Pancreas (tissue), 10 donors: ENCODE results near the gene LARP4B. TPM values are rescaled to one million over a fixed set of nuclear protein-coding genes. Genes with fewer than 3 reads are reported as not detected.
A peak's percentile ranks its signal among the peaks of the same experiment; 100 is the strongest.

Experiments used
- ATAC-seq, 4 donors: fragments of 200-7000 bp; cut with Tn5 transposase; one replicate each; pipeline versions ENCODE4 v1.8.0 to v1.9.1; 2020; ENCODE audit warnings: mild to moderate bottlenecking in 4 of 4, moderate library complexity in 4 of 4
- DNase-seq, 6 donors: peaks; one replicate each; pipeline ENCODE4 v3.0.0-alpha.2; 2020
- FAIRE-seq: peaks from 2 replicates; lab custom pipeline; 2012; peaks lifted over from hg19 to GRCh38; lab: Jason Lieb, UNC
- H3K27ac ChIP-seq, 4 donors: fragments of 200-600 bp; sonication (generic); 1 replicate in 3 of 4; 2 replicates in 1 of 4; pipeline versions ENCODE4 v1.5.0 to v1.8.0; 2020
- H3K27me3 ChIP-seq, 4 donors: fragments of 200-600 bp; one replicate each; pipeline ENCODE4 v1.8.0; 2021
- H3K36me3 ChIP-seq, 3 donors: fragments of 200-600 bp; sonication (generic) in 1 of 3; one replicate each; pipeline versions ENCODE4 v1.5.0 to v1.8.0; 2020 to 2021
- H3K4me1 ChIP-seq, 3 donors: fragments of 200-600 bp; one replicate each; pipeline ENCODE4 v1.8.0; 2021
- H3K4me3 ChIP-seq, 4 donors: fragments of 200-600 bp; sonication (generic) in 2 of 4; one replicate each; pipeline versions ENCODE4 v1.5.0 to v1.8.0; 2020 to 2021
- H3K9me3 ChIP-seq, 4 donors: fragments of 200-600 bp; one replicate each; pipeline ENCODE4 v1.8.0; 2021
- CTCF ChIP-seq, 4 donors: fragments of 200-600 bp; sonication (generic) in 3 of 4; IDR thresholded peaks; one replicate each; pipeline versions ENCODE4 v1.5.0 to v1.8.0; 2021; ENCODE audit warnings: antibody characterized with exemption in 4 of 4
- whole genome bisulfite sequencing, 2 donors: extraction: QIAGEN DNeasy Blood & Tissue Kit; methylation state at CpG; one replicate each; pipeline ENCODE4 v1.1.7; 2013; 5-methylcytosine and 5-hydroxymethylcytosine counted together
- intact Hi-C, 3 donors: fragments of 100-400 bp; cut with DNase I; formaldehyde crosslinking; loops; one replicate each; pipeline versions ENCODE4 v1.11.1 to v1.14.2; 2022
- polyA plus RNA-seq, 2 donors: library from polyadenylated mRNA; stranded (reverse); fragments of 200-250 nt; gene quantifications; one replicate each; pipeline ENCODE4 v1.2.3, GENCODE V29; 2013
- total RNA-seq, 6 donors: library from RNA; stranded (reverse); fragmentation: NEBNext Ultra II Directional in 4 of 6; extraction: Animal tissue kit (Norgen Biotek cat#: 25700) in 4 of 6; gene quantifications; one replicate each; pipeline versions ENCODE4 v1.2.1 to v1.2.4, GENCODE V29; 2021 to 2023
- donor health status: healthy with polysubstance abuse.
- donor health status: DM: no; HTN: no; CAD: no; lungs with moderate emphysema.
- donor health status: DM: no; HTN: no; CAD: no.
- donor health status: control.
- donor health status: control.
- donor health status: Bipolar disorder and iron deficiency.
- donor health status: DM: yes; HTN: yes; CAD: no.
- donor health status: DM: no; HTN: no; CAD: no.
- donor health status: DM: no; HTN: no; CAD: no.
- donor health status: DM: yes; HTN: yes; CAD: no.

The LARP4B gene
- total and polyA plus RNA-seq, 8 donors: 10.1 to 53.3 (median 32.2) TPM

GRCh38 chr10:819326-819725 lies 112.2 kb downstream of the LARP4B start:
- no peaks in the 10 kb centered on the region for H3K27me3 ChIP-seq
- TF ChIP-seq CTCF (IDR thresholded peaks at IDR 0.05): no peak
- FAIRE-seq (no peak), DNase-seq (no peak), ATAC-seq (peak in 1 of 4 donors; percentile 18)
- no peaks in the 10 kb centered on the region for H3K4me1 ChIP-seq
- H3K9me3 ChIP-seq: no peaks in the 10 kb centered on the region
- peaks cover 0 to 70% (median 32%) of the 10 kb centered on the region in 3 donors for H3K36me3 ChIP-seq
- 69 to 77% methylated on average over 9 of the region's 9 CpGs for WGBS, 2 donors
- intact Hi-C loops: no loop called here
- no peak overlapping the region for H3K27ac ChIP-seq
- H3K4me3 ChIP-seq: no peak overlapping the region

GRCh38 chr10:818526-819220 lies 112.8 kb downstream of the LARP4B start:
- FAIRE-seq: no peak
- 84 to 87% methylated on average over 9 of the region's 9 CpGs for WGBS, 2 donors
- no peak overlapping the region for H3K27ac ChIP-seq

GRCh38 chr10:818010-818409 lies 113.5 kb downstream of the LARP4B start:
- Histone ChIP-seq H3K27ac (no peak overlapping the region), H3K27me3 (no peaks in the 10 kb centered on the region), H3K36me3 (peaks cover 0 to 72% (median 27%) of the 10 kb centered on the region in 3 donors), H3K4me3 (no peak overlapping the region), H3K4me1 (no peaks in the 10 kb centered on the region), H3K9me3 (no peaks in the 10 kb centered on the region)
- ATAC-seq (no peak), FAIRE-seq (no peak), DNase-seq (no peak)
- intact Hi-C loops: no loop called here
- no peak for TF ChIP-seq CTCF (IDR thresholded peaks at IDR 0.05)
- WGBS, 2 donors: 91 to 92% methylated on average over 2 of the region's 2 CpGs

More at GRCh38 chr10:818526-819220, 112.8 kb downstream of the LARP4B start:
- Histone ChIP-seq H3K27me3 (no peaks in the 10 kb centered on the region), H3K4me3 (no peak overlapping the region), H3K4me1 (no peaks in the 10 kb centered on the region), H3K9me3 (no peaks in the 10 kb centered on the region), H3K36me3 (peaks cover 0 to 74% (median 33%) of the 10 kb centered on the region in 3 donors)
- no peak for TF ChIP-seq CTCF (IDR thresholded peaks at IDR 0.05)
- ATAC-seq (no peak), DNase-seq (no peak)
- intact Hi-C loops: no loop called here

GRCh38 chr10:817371-817770 lies 114.1 kb downstream of the LARP4B start:
- Histone ChIP-seq H3K9me3 (no peaks in the 10 kb centered on the region), H3K4me3 (no peak overlapping the region), H3K27ac (no peak overlapping the region), H3K4me1 (no peaks in the 10 kb centered on the region), H3K27me3 (no peaks in the 10 kb centered on the region), H3K36me3 (peaks cover 0 to 75% (median 20%) of the 10 kb centered on the region in 3 donors)
- ATAC-seq (no peak), FAIRE-seq (no peak), DNase-seq (no peak)
- no peak for TF ChIP-seq CTCF (IDR thresholded peaks at IDR 0.05)
- intact Hi-C loops: no loop called here
- 82 to 85% methylated on average over 6 of the region's 6 CpGs for WGBS, 2 donors

- no peak for TF ChIP-seq CTCF (IDR thresholded peaks at IDR 0.05)
- DNase-seq (no peak), ATAC-seq (peak in 1 of 4 donors; percentile 9), FAIRE-seq (no peak)
- no peaks in the 10 kb centered on the region for H3K4me1 ChIP-seq
- intact Hi-C loops: no loop called here
- H3K27me3 ChIP-seq: no peaks in the 10 kb centered on the region
- H3K27ac ChIP-seq: no peak overlapping the region
- no peaks in the 10 kb centered on the region for H3K9me3 ChIP-seq
- H3K4me3 ChIP-seq: no peak overlapping the region
- peaks cover 0 to 79% (median 22%) of the 10 kb centered on the region in 3 donors for H3K36me3 ChIP-seq
- 85 to 93% methylated on average over 10 of the region's 10 CpGs for WGBS, 2 donors
Measured at GRCh38 chr10:816958-817357, 114.5 kb downstream of the LARP4B start.
